CD4-positive, alpha-beta memory T cell (primary cell): ENCODE data around the gene ADRA2B. TPM values are rescaled to one million over a fixed set of nuclear protein-coding genes. Genes with fewer than 3 reads are reported as not detected.
"Not testable (repeated sequence)": the region's sequence is repeated elsewhere in the genome, so short reads cannot be mapped to it uniquely, and the experiment has no call there.

Experiments
- CTCF ChIA-PET: fragments of 350-600 bp; sonication (Branson Sonifier 250); formaldehyde crosslinking; loops from one replicate; lab custom pipeline; 2021; ENCODE audit warnings: inconsistent platforms; ENCODE audit not compliant: partially characterized antibody; lab: Charles Lee
- POLR2A ChIA-PET: fragments of 350-600 bp; sonication (Branson Sonifier 250); formaldehyde crosslinking; loops from one replicate; lab custom pipeline; 2021; ENCODE audit not compliant: partially characterized antibody; lab: Charles Lee
- DNase-seq, 5 donors: peaks; one replicate each; pipeline versions ENCODE4 v3.0.0 to v3.0.0-alpha.2; 2020 to 2022; ENCODE audit warnings: mixed read lengths in 1 of 5
- H3K27ac ChIP-seq: one replicate; pipeline ENCODE4 v1.7.0; 2013; ENCODE audit warnings: low read depth, low read length
- H3K27me3 ChIP-seq: 2 replicates; pipeline ENCODE4 v1.7.0; 2013; ENCODE audit warnings: mild to moderate bottlenecking, low read length, moderate library complexity; ENCODE audit not compliant: insufficient read depth
- H3K36me3 ChIP-seq: 2 replicates; pipeline ENCODE4 v1.7.0; 2013; ENCODE audit warnings: mild to moderate bottlenecking, low read length, moderate library complexity; ENCODE audit not compliant: insufficient read depth
- H3K4me1 ChIP-seq: 2 replicates; pipeline ENCODE4 v1.7.0; 2013; ENCODE audit warnings: mild to moderate bottlenecking, low read length, moderate library complexity; ENCODE audit not compliant: insufficient read depth
- H3K4me3 ChIP-seq, 2 donors: one replicate each; pipeline ENCODE4 v1.7.0; 2013; ENCODE audit warnings: low read length in 2 of 2, mild to moderate bottlenecking in 1 of 2
- H3K9me3 ChIP-seq, 2 donors: one replicate each; pipeline ENCODE4 v1.7.0; 2013; ENCODE audit warnings: low read length in 2 of 2, control low read depth in 1 of 2; ENCODE audit not compliant: control insufficient read depth in 1 of 2
- H3K27ac Mint-ChIP-seq, 7 donors: one replicate each; pipeline ENCODE4 v1.8.0; 2020 to 2021; ENCODE audit warnings: mixed read lengths in 7 of 7, mild to moderate bottlenecking in 6 of 7, inconsistent platforms in 3 of 7, moderate library complexity in 3 of 7
- H3K27me3 Mint-ChIP-seq, 2 donors: one replicate each; pipeline ENCODE4 v1.8.0; 2020 to 2021; ENCODE audit warnings: mixed read lengths in 2 of 2
- H3K36me3 Mint-ChIP-seq, 2 donors: one replicate each; pipeline ENCODE4 v1.8.0; 2020 to 2021; ENCODE audit warnings: mixed read lengths in 2 of 2, inconsistent platforms in 1 of 2, mild to moderate bottlenecking in 1 of 2
- H3K4me1 Mint-ChIP-seq, 4 donors: one replicate each; pipeline ENCODE4 v1.8.0; 2020 to 2021; ENCODE audit warnings: mixed read lengths in 4 of 4, mild to moderate bottlenecking in 1 of 4
- H3K4me3 Mint-ChIP-seq, 8 donors: one replicate each; pipeline ENCODE4 v1.8.0; 2020 to 2021; ENCODE audit warnings: mixed read lengths in 8 of 8, mild to moderate bottlenecking in 7 of 8, moderate library complexity in 6 of 8, inconsistent platforms in 3 of 8
- H3K9me3 Mint-ChIP-seq, 8 donors: one replicate each; pipeline ENCODE4 v1.8.0; 2020 to 2021; ENCODE audit warnings: mixed read lengths in 8 of 8, mild to moderate bottlenecking in 5 of 8, inconsistent platforms in 3 of 8, moderate library complexity in 1 of 8
- intact Hi-C: fragments of 100-400 bp; cut with micrococcal nuclease; formaldehyde crosslinking; loops from one replicate; pipeline ENCODE4 v1.15.1; 2023
- polyA plus RNA-seq, 2 donors: library from polyadenylated mRNA; unstranded; fragments of 300-500 nt; fragmentation: Illumina TruSeq; gene quantifications; one replicate each; pipeline ENCODE4 v1.2.3, GENCODE V29; 2021
- total RNA-seq, 2 experiments: library from RNA; stranded (reverse); gene quantifications; one replicate each; pipeline ENCODE4 v1.2.3, GENCODE V29; 2021

ADRA2B gene
- total and polyA plus RNA-seq, 4 experiments from 2014 or later, result not detected

DNA sequence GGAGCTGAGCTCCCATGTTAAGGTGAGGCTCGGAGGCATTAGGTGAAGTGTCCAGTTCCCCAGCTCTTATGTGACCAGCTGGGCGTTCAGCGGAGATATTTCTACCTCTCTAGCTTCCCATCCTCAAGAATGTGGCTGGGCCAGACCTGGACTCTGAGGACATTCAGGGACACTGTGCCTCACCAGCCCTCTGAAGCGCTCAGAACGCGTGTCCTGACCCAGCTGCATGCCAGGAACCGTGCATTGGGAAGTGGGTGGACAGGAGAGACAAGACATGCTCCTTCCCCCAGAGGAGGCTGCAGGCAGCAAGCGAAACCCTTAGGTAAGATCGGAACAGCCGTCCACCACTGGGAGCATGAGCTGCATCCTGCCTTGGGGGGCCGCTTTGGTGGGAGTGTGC is 43.6 kb downstream of the ADRA2B start:
- ChIA-PET CTCF (interaction anchor here (1.2 kb wide), 1 partner anchor 50 kb away, joined by 3 read pairs; no protein-coding TSS in a partner anchor), POLR2A (no interaction called here)
- Histone ChIP-seq H3K36me3 (no peaks in the 10 kb centered on the region), H3K27me3 (no peaks in the 10 kb centered on the region), H3K4me3 (no peak overlapping the region), H3K9me3 (no peaks in the 10 kb centered on the region), H3K4me1 (no peaks in the 10 kb centered on the region), H3K27ac (no peak overlapping the region)
- H3K27ac Mint-ChIP-seq, result peak overlapping the region in 1 of 7 donors; percentile 75
- no peak overlapping the region for H3K4me3 Mint-ChIP-seq
- peaks cover 0 to 6% of the 10 kb centered on the region in 2 donors for H3K36me3 Mint-ChIP-seq
- H3K4me1 Mint-ChIP-seq, result no peaks in the 10 kb centered on the region
- peaks cover 1 to 2% of the 10 kb centered on the region in 2 donors for H3K27me3 Mint-ChIP-seq
- H3K9me3 Mint-ChIP-seq, result peaks cover 0 to 26% (median 18%) of the 10 kb centered on the region in 8 donors
- intact Hi-C loops, result no loop called here
- peak in 1 of 5 donors; percentile 19 for DNase-seq

DNA sequence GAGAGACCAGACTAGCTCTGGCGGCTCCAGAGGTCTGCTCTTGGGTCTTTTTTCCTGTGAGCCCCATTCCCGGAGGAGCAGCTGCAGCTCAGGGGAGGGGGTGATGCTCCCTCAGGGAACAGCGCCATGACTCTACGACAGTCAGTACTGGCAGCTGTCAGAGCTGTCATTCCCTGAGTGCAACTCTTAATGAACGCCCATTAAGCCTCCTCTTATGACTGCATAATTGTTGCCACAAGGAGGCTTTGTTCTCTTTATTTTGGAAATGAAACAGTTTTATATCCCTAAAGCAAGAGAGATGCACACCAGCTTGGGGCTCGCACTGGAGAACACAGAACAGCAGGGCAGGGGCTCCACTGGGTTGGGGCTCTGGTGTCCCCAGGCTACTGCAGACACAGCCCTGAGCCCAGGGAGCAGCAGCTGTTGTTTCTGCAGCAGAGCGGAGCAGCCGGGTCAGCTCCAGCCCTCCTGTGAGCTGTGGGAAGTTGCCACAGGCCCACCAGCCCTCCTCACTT is 44.3 kb downstream of the ADRA2B start:
- intact Hi-C loops, result not testable (repeated sequence)

DNA sequence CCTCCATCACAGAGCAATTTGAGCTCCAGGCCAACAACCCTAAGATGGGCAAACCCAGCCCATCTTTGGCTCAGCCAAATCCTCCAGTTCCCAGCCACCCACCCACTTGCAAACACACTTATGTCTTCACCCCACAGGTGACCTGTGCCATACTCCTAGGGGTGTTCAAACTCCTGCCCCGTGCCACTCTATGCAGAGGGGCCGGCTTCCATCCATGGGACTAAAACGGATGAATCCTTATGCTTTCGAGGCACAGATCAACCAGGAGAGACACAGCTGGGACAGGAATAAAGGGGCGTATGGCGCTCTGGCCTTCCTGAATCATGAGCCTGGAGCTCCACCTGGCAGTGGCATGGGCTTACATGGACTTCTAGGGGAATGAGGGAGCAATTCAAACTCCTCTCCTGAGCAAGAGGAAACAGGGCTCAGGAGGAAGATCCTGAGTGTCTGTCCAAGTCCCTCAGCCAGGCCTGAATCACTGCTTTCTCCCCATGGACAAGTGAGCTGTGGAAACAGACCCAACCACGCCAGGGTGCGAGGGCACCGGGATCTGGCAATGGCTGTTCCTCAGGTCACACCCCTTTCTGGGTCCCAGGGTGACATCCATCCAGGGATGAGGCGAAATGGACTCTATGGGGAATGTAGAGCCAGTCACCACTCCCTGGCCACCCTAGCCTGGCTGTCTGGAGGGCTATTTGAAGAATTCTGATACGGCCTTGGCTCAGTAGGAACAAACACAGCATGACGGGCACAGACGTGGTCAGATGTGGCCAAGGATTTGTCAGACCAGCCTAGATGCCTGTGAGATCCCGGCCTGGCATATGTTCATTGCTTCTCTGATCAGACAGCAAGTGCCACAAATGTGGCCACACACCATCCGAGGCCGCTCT is 45.0 kb downstream of the ADRA2B start:
- H3K4me3 Mint-ChIP-seq, H3K27ac ChIP-seq, H3K36me3 ChIP-seq, H3K9me3 ChIP-seq, POLR2A ChIA-PET, H3K4me1 Mint-ChIP-seq, H3K27me3 Mint-ChIP-seq, H3K4me3 ChIP-seq, CTCF ChIA-PET, intact Hi-C loops, H3K27ac Mint-ChIP-seq, DNase-seq, H3K4me1 ChIP-seq, H3K36me3 Mint-ChIP-seq, H3K27me3 ChIP-seq: not testable (repeated sequence)
- peaks cover 0 to 17% (median 12%) of the 10 kb centered on the region in 8 donors for H3K9me3 Mint-ChIP-seq

More for the DNA sequence above, 44.3 kb downstream of the ADRA2B start:
- H3K9me3 Mint-ChIP-seq, result peaks cover 0 to 23% (median 15%) of the 10 kb centered on the region in 8 donors
- CTCF ChIA-PET, result interaction anchor here (1.2 kb wide), 1 partner anchor 50 kb away, joined by 3 read pairs; no protein-coding TSS in a partner anchor
- DNase-seq, H3K4me1 ChIP-seq, H3K4me3 Mint-ChIP-seq, H3K27ac ChIP-seq, H3K27me3 ChIP-seq, H3K4me1 Mint-ChIP-seq, H3K27me3 Mint-ChIP-seq, H3K36me3 Mint-ChIP-seq, POLR2A ChIA-PET, H3K27ac Mint-ChIP-seq, H3K4me3 ChIP-seq, H3K9me3 ChIP-seq, H3K36me3 ChIP-seq: not testable (repeated sequence)

DNA sequence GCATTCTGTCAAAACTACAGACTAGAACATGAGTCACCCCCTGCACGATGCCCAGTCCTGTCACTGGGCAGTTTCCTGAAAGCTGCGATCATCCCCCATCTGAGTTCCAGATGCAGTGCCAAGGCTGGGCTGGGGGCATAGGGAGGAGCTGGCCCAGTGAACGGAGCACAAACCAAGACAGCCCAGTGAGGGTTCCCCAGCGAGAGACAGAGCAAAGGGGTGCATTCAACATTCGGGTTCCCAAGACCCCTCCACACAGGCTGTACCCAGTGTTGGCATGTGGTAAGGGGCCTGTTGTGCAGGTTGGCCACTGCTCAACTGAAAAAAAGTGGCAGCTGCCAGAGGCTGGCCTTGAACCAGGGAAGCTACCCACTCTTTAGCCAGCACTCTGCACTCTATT is 46.0 kb downstream of the ADRA2B start:
- H3K9me3 ChIP-seq, H3K27me3 ChIP-seq, intact Hi-C loops, H3K36me3 Mint-ChIP-seq, H3K9me3 Mint-ChIP-seq, H3K27me3 Mint-ChIP-seq, H3K36me3 ChIP-seq, CTCF ChIA-PET, H3K4me1 Mint-ChIP-seq, H3K4me1 ChIP-seq, DNase-seq, H3K4me3 ChIP-seq, H3K27ac Mint-ChIP-seq, H3K4me3 Mint-ChIP-seq, POLR2A ChIA-PET, H3K27ac ChIP-seq: not testable (repeated sequence)

DNA sequence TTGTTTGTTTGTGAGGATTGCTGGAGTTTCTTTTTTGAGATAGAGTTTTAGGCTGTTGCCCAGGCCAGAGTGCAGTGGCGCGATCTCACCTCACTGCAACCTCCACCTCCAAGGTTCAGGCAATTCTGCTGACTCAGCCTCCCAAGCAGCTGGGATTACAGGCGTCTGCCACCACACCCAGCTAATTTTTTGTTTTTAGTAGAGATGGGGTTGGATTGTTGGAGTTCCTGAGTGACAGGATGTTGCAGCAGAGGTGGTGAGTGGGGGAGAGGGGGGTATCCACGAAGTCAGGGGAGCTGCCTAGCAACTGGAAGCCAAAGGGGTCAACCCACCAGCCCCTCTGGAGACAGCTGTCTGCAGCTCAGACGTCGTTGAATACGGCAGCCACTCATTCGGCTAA is 46.5 kb downstream of the ADRA2B start:
- H3K9me3 ChIP-seq, CTCF ChIA-PET, H3K4me1 Mint-ChIP-seq, H3K4me1 ChIP-seq, H3K27me3 ChIP-seq, H3K9me3 Mint-ChIP-seq, H3K4me3 ChIP-seq, H3K27ac Mint-ChIP-seq, H3K36me3 ChIP-seq, H3K4me3 Mint-ChIP-seq, POLR2A ChIA-PET, DNase-seq, H3K27ac ChIP-seq, H3K36me3 Mint-ChIP-seq, H3K27me3 Mint-ChIP-seq: not testable (repeated sequence)
- intact Hi-C loops, result loop anchor here (10.0 kb wide), 1 partner anchor 1685 kb away; no protein-coding TSS in a partner anchor

DNA sequence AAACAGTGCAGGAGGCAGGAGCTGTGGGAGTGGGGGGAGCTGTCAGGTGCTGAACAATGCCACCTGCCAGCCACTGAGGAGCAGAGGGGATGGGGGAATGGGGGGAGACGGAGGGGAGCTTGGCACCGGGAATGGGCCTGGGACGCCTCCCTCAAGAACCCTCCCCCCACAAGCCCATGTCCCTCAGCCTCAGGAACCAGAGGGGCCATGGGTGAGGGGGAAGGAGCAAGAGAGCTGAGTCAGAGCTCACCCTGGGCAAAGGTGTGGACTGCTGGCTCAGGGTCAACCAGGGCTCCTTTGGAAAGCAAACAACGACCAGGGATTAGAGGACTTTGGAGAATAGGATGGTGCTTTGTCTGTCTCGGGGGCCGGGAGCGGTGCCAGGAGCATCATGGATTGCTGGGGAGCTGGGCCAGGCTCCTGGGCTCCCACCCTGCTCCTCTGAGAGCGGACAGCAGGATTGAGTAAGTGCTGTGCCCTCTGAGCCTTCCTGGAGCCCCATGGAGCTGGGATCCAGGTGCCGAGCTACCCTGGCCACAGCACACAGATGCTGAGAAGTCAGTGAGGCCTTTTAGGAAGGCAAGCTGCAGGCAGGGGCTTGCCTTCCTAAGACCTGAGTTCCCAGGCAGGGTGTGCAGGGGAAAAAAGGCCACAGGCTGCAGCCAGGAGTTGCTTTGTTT is 48.3 kb downstream of the ADRA2B start:
- H3K4me1 Mint-ChIP-seq, H3K36me3 ChIP-seq, H3K27ac ChIP-seq, H3K36me3 Mint-ChIP-seq, H3K4me3 ChIP-seq, H3K9me3 ChIP-seq, H3K27me3 ChIP-seq, H3K4me1 ChIP-seq, H3K27ac Mint-ChIP-seq, POLR2A ChIA-PET, H3K9me3 Mint-ChIP-seq, CTCF ChIA-PET, H3K4me3 Mint-ChIP-seq, H3K27me3 Mint-ChIP-seq: not testable (repeated sequence)
- intact Hi-C loops, result loop anchor here (10.0 kb wide), 1 partner anchor 1687 kb away; no protein-coding TSS in a partner anchor
- DNase-seq, result peak in 1 of 5 donors; percentile 27

DNA sequence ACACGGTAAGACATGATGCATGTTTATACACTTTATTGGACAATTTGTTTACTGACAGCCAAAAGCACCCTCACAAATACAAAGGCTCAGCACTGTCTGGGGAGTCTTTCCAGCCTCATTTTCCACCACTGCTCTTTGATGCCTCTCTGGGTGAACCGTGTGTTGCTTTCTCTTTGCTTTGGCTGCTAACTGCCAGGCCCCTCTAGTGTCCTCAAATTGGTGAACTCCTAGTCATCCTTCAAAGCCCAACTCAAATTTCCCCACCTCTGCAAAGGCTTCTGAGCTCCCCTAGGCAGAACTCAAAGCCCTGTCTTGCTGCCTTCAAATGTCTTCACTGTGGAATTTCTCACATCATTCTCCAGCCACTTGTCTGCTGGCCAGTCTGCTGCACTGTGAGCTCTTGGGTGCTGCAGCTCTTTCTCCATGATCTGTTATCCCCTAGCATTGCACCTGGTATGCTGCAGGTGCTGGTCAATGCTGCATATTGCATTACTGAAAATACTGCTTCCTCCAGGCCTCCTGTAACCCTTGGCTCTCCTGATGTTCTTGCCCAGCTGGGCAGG is 49.2 kb downstream of the ADRA2B start:
- CTCF ChIA-PET, H3K36me3 Mint-ChIP-seq: not testable (repeated sequence)

More for the DNA sequence above, 49.2 kb downstream of the ADRA2B start:
- intact Hi-C loops, result loop anchor here (10.0 kb wide), 1 partner anchor 1688 kb away; no protein-coding TSS in a partner anchor
- H3K4me1 ChIP-seq, H3K9me3 Mint-ChIP-seq, DNase-seq, H3K36me3 ChIP-seq, H3K27me3 Mint-ChIP-seq, H3K4me3 ChIP-seq, H3K4me3 Mint-ChIP-seq, H3K4me1 Mint-ChIP-seq, POLR2A ChIA-PET, H3K27ac Mint-ChIP-seq, H3K9me3 ChIP-seq, H3K27ac ChIP-seq, H3K27me3 ChIP-seq: not testable (repeated sequence)
